Esophagus squamous epithelium (tissue), 4 donors: ENCODE measurements around the gene IGFBP4.

Experiments
- CTCF ChIP-seq, 6 experiments: fragments of 450-650 bp in 4 of 6; fragments of 200-600 bp in 2 of 6; sonication (generic) in 2 of 6; IDR thresholded peaks; one replicate each; pipeline ENCODE4 v1.5.1; 2016 to 2019; ENCODE audit warnings: antibody characterized with exemption in 6 of 6, mild to moderate bottlenecking in 4 of 6, moderate library complexity in 4 of 6
- POLR2A ChIP-seq, 4 donors: fragments of 450-650 bp; IDR thresholded peaks; one replicate each; pipeline ENCODE4 v1.6.1; 2017; ENCODE audit warnings: antibody characterized with exemption in 4 of 4, mild to moderate bottlenecking in 4 of 4, moderate library complexity in 3 of 4

DNA sequence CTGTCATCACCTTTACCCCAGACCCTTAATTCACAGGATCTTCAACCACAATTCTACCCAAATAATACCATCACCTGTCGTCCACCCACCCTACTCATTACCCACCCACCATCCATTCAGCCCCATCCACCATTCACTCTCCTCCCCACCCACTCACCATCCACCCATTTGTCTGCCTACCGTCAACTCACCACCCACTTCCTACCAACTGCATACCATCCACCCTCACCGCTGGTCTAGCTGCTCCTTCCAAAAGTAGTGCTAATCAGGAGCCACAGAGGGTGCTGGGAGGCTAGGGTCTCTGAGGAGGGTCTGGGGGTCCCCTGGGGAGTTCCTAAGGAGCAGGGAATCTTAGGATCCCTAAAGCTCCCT, 12.0 kb upstream of the IGFBP4 start:
- TF ChIP-seq CTCF (IDR thresholded peaks at IDR 0.05) (no peak), POLR2A (IDR thresholded peaks at IDR 0.05) (no peak)
